GM23338 (cell line): ENCODE measurements around the gene AADAC.

Experiments used
- CREB1 ChIP-seq: fragments of 250-450 bp; sonication (Bioruptor Pico); IDR thresholded peaks from 2 replicates; pipeline ENCODE4 v1.5.0; 2020; ENCODE audit warnings: low read depth, mild to moderate bottlenecking, moderate library complexity
- CTCF ChIP-seq, 2 experiments: fragments of 200-600 bp in 1 of 2; sonication (generic) in 1 of 2; conservative IDR thresholded peaks; 2 replicates each; pipeline versions ENCODE4 v1.5.1 to v1.6.1; 2016 to 2017; ENCODE audit warnings: antibody characterized with exemption in 2 of 2, low read depth in 2 of 2, mild to moderate bottlenecking in 2 of 2, moderate library complexity in 1 of 2
- EZH2 ChIP-seq: fragments of 200-600 bp; sonication (generic); IDR thresholded peaks from one replicate; pipeline ENCODE4 v1.8.0; 2017; ENCODE audit warnings: antibody characterized with exemption, mild to moderate bottlenecking, low read depth; ENCODE audit not compliant: unreplicated experiment
- EZH2phosphoT487 ChIP-seq: fragments of 200-600 bp; sonication (generic); IDR thresholded peaks from one replicate; pipeline ENCODE4 v1.8.1; 2018; ENCODE audit warnings: antibody characterized with exemption; ENCODE audit not compliant: unreplicated experiment
- POLR2AphosphoS5 ChIP-seq: IDR thresholded peaks from 2 replicates; pipeline ENCODE4 v1.6.1; 2016; ENCODE audit warnings: antibody characterized with exemption, low read depth
- REST ChIP-seq: IDR thresholded peaks from one replicate; pipeline ENCODE4 v1.6.1; 2018; ENCODE audit warnings: antibody characterized with exemption; ENCODE audit not compliant: unreplicated experiment

GRCh38 chr3:151856118-151856517 lies 42.2 kb downstream of the AADAC start:
- TF ChIP-seq CTCF (conservative IDR thresholded peaks at IDR 0.05; ENCODE audit: low read depth in 2 of 2) (no peak), EZH2 (no peak), REST (no peak), EZH2phosphoT487 (no peak), POLR2AphosphoS5 (no peak), CREB1 (CRISPR knock-in tag) (no peak)
